Left renal cortex interstitium (tissue), 4 donors: ENCODE results near the gene ULK4. TPM values are rescaled to one million over a fixed set of nuclear protein-coding genes. Genes with fewer than 3 reads are reported as not detected.
"Not testable (repeated sequence)": the region's sequence is repeated elsewhere in the genome, so short reads cannot be mapped to it uniquely, and the experiment has no call there.

ENCODE experiments used
- DNase-seq, 4 donors: peaks; one replicate each; pipeline ENCODE4 v3.0.0-alpha.2; 2013; ENCODE audit warnings: low read depth in 4 of 4, low spot score in 2 of 4, missing footprints in 1 of 4
- polyA plus RNA-seq, 4 donors: library from polyadenylated mRNA; unstranded; fragments of 120-200 nt; gene quantifications; one replicate each; pipeline ENCODE4 v1.2.1, GENCODE V29; 2013; ENCODE audit not compliant: insufficient read length in 4 of 4

Gene ULK4
- polyA plus RNA-seq, 4 donors: 3.7 to 5.2 (median 5.1) TPM

- DNase-seq: no peak
Measured at GRCh38 chr3:41404582-41404981, 557.3 kb downstream of the ULK4 start.

- no peak for DNase-seq
Measured at GRCh38 chr3:41394896-41395295, 567.0 kb downstream of the ULK4 start.

DNA sequence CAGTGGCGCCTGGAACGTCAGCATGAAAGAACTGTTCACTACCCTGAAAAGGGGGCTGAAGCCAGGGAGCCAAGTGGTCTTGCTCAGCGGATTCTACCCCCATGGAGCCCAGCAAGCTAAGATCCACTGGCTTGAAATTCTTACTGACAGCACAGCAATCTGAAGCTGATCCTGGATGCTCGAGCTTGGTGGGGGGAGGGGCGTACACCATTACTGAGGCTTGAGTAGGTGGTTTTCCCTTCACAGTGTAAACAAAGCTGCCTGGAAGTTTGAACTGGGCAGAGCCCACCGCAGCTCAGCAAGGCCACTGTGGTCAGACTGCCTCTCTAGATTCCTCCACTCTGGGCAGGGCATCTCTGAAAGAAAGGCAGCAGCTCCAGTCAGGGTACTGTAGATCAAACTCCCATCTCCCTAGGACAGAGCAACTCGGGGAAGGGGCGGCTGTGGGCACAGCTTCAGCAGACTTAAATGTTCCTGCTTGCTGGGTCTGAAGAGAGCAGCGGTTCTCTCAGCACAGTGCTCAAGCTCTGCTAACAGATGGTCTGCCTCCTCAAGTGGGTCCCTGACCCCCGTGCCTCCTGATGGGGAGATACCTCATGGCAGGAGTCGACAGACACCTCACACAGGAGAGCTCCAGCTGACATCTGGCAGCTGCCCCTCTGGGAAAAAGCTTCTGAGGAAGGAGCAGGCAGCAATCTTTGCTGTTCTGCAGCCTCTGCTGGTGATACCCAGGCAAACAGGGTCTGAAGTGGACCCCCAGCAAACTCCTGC, 591.0 kb downstream of the ULK4 start:
- DNase-seq: not testable (repeated sequence)

DNA sequence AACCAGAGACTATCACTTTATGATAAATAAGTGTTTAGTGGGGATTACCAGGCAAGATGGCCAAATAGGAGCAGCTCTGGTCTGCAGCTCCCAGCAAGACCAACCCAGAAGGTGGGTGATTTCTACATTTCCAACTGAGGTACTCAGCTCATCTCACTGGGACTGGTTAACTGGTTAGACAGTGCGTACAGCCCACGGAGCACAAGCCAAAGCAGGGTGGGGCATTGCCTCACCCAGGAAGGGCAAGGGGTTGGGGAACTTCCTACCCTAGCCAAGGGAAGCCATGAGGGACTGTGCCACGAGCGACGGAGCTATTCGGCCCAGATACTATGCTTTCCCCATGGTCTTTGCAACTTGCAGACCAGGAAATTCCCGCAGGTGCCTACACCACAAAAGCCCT, 591.6 kb downstream of the ULK4 start:
- no peak for DNase-seq

DNA sequence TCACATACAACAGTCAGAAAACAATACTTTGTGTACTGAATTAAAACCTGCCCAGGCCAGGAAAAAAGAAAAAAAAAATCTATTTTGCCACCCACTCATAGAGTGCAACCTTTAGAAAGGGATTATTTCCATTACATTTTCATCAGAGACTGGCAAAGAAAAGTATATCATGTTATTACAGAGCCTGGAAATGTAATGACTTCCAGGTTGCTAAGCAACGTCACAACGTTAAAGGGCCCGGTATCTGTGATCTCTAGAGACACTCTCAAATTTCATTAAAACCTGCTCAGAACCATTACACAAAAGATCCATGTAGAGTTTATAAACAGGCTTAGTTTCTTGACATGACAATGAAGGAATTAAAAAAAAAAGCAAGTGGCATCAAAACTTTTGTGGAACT, 592.1 kb downstream of the ULK4 start:
- peak in 1 of 4 donors; percentile 13 for DNase-seq

DNA sequence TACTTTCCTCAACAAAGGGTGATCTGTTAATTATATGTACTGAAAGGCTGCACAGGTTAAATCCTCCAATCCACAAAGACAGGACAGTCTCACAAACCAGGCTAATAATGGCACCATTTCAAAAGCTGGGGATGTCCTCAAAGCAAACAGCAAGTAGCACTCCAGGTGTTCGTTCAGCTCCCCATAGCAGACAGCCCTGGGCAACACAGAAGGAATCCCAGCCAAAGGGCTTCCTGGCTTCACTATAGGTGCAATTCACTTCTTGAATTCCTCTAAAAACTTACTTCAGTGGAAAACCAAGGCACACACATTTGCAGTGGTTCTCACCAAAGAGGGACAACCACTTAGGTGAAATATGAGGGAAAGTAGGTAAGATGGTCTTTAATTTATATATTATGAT, 595.9 kb downstream of the ULK4 start:
- DNase-seq: no peak

- no peak for DNase-seq
Measured at GRCh38 chr3:41364736-41365135, 597.2 kb downstream of the ULK4 start.

DNA sequence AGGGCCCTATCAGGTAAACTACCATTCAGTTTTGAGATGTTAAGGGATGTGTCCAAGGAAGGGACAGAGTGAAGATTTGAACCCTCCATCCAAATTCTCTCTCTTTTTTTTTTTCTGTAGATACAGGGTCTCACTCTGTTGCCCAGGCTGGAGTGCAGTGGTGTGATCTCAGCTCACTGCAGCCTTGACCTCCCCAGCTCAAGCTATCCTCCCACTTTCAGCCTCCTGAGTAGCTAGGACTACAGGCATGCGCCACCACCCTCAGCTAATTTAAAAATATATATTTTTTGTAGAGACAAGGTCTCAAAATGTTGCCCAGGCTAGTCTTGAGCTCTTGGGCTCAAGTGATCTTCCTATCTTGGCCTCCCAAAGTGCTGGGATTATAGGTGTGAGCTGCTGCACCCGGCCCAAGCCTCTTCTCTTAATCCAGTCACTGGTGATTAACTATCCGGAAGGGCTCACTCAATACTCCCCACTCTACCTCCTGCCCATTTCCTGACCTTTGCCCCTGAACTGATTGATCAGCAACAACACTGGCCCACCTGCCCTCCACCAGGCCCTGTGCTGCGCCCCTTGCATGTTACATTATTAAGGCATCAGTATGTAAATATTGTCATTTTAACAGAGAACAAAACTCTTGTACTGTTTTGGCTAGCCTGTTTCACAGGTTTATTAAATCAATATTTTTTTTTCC, 597.9 kb downstream of the ULK4 start:
- no peak for DNase-seq

GRCh38 chr3:41362638-41363559, 599.0 kb downstream of the ULK4 start:
- no peak for DNase-seq

DNA sequence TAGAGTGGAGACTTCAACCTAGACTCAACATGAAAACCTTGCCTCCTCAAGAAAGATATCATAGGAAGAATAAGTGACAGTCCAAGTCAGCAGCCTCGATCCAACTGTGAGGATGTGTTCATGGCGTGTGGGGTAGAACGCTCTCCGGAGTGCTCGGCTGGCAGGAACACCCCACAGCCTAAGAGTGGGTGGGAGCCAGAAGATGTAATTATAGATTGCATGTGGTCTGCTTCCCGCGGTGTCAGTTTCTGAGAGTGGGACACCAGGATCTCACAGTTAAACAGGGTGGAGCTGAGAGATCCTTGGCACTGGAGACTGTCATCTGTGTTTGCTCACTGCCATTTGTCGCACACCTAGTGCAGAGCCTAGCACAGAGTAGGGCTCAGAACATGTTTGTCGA, 604.6 kb downstream of the ULK4 start:
- no peak for DNase-seq

DNA sequence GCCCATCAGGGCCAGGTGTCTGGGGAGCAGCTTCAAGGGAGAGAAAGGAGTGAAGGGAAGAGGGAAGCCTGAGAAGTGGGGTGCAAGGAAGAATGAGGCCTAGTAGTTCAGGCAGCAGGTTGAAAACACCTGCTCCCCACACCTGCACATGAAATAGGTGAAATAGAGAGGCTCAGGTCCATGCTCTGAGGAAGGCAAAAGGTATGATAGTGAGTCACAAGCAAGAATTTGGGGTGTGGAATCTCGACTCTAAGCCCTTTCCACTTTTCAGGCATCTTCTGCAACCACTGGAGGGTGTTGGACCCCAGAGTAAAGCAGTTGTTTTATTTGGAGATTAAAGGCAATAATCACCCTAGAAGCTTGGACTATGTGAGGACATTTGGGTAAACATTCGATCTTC, 605.1 kb downstream of the ULK4 start:
- DNase-seq: no peak

DNA sequence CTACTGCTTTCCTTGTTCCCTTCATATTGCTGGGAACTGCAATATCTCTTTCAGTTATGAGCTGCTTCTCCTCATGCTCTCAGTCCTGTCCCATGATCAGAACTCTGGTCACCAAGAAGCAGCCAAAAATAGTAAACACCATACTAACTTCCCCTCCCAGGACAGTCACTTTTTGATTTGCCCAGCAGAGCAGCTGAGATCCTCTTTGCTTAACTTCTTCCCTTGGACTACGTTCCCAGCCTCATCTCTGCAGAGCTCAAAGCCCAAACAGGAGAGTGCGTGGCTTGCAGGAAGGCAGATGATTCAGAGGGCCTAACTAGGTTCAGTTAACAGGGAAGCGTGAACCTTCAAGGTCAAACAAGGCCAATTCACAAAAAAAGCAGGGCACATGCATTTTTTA, 609.4 kb downstream of the ULK4 start:
- no peak for DNase-seq

DNA sequence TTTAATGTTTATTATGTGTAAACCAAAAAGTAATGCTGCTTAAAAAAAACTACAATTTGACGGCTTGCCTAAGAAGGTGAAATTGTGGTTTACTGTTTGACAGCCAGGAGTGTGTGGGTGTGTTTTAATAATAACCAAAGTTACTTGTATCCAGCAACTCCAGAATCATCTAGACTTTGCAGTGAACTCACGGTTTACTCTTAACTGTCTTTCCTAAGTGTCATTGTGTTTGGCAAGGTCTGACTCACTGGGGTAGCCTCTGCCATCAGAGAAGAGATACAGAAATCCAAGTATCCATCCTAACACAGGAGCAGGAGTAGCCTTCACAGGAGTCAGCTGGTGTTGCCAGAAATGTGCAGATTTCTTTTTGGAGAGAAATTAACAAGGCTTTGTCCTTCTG, 611.5 kb downstream of the ULK4 start:
- DNase-seq: no peak

- no peak for DNase-seq
Measured at GRCh38 chr3:41348401-41348800, 613.5 kb downstream of the ULK4 start.

GRCh38 chr3:41346698-41347270, 615.1 kb downstream of the ULK4 start:
- no peak for DNase-seq

GRCh38 chr3:41345788-41346187, 616.1 kb downstream of the ULK4 start:
- DNase-seq: no peak

- DNase-seq: no peak
Measured at GRCh38 chr3:41339758-41340157, 622.1 kb downstream of the ULK4 start.

DNA sequence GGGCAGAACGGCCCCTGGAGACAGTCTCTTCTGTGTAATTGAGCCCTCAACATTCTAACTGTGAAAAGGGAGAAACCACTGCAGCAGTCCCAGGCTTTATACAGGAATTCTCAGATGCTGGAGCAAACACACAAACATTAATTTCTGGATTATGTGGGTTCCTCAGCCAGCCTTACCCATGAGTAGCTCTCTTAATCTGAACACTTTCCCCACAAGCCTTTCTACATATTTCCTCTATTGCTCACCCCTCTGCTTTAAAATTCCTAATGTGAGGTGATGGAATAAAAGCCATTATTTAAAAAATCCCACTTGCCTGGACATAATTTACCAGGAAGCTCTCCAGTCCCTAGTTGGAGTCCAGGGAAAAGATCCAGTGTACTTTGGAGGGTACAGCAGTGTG, 623.6 kb downstream of the ULK4 start:
- DNase-seq: no peak

DNA sequence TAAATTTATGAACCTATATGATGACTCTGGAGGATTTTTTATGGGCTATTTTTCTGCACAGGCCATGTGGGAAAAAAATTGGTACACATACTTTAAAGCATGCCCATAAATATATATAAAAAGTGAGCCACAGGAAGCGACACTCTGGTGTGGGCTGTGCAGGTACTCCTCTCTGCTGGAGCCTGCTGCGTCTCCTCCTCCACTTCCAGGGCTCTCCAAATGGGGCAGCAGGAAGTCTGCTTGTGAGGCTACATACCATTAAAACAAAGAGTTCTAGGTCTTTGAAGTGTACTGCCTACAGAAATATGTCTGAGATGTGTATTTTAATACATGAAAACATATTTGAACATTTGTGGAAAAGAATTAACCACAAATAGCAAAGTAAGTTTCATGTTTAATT, 627.5 kb downstream of the ULK4 start:
- no peak for DNase-seq

- no peak for DNase-seq
Measured at GRCh38 chr3:41331041-41331440, 630.9 kb downstream of the ULK4 start.

DNA sequence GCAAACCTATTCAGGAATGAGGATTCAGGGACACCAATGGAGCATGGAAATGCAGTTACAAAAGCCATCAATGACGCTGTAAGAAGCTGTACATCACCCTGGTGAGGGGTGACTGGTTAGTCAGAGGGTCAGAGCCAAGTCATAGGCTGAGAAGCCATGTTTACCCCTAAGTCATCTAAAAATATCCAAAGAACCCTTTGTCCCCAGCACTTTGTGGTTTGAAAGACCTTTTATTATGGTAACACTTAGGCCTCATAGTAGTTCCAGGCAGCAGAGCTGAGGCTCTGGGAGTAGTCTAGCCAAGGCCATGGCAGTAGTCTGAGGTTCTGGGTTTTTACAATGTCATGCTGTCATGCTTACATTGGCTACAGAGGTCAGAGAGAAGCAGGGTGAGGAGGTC, 631.4 kb downstream of the ULK4 start:
- no peak for DNase-seq
